Trophoblast cell (in vitro differentiated cells and primary cell): ENCODE results near the gene TACC3.

Source experiments
- DNase-seq, 2 donors: peaks; one replicate each; pipeline ENCODE4 v3.0.0-alpha.2; 2016
- H2AFZ ChIP-seq: 2 replicates; pipeline ENCODE4 v1.6.1; 2013; ENCODE audit warnings: low read length, moderate library complexity, mild to moderate bottlenecking; ENCODE audit not compliant: insufficient read depth, poor library complexity
- H2AK5ac ChIP-seq: 2 replicates; pipeline ENCODE4 v1.6.1; 2013; ENCODE audit warnings: mild to moderate bottlenecking, low read length
- H2BK120ac ChIP-seq: 2 replicates; pipeline ENCODE4 v1.6.1; 2013; ENCODE audit warnings: low read length, mild to moderate bottlenecking, moderate library complexity; ENCODE audit not compliant: insufficient read depth, poor library complexity
- H2BK12ac ChIP-seq: 2 replicates; pipeline ENCODE4 v1.6.1; 2013; ENCODE audit warnings: mild to moderate bottlenecking, low read length, moderate library complexity
- H2BK5ac ChIP-seq: 2 replicates; pipeline ENCODE4 v1.6.1; 2013; ENCODE audit warnings: low read length, low read depth, moderate library complexity, mild to moderate bottlenecking; ENCODE audit not compliant: poor library complexity
- H3K14ac ChIP-seq: 2 replicates; pipeline ENCODE4 v1.6.1; 2013; ENCODE audit warnings: mild to moderate bottlenecking, low read length
- H3K18ac ChIP-seq: 2 replicates; pipeline ENCODE4 v1.6.1; 2013; ENCODE audit warnings: mild to moderate bottlenecking, low read length
- H3K23ac ChIP-seq: 2 replicates; pipeline ENCODE4 v1.6.1; 2013; ENCODE audit warnings: low read length
- H3K27ac ChIP-seq: 2 replicates; pipeline ENCODE4 v1.5.1; 2013; ENCODE audit warnings: low read depth, mild to moderate bottlenecking, inconsistent platforms, low read length, moderate library complexity
- H3K27me3 ChIP-seq: 2 replicates; pipeline ENCODE4 v1.6.1; 2013; ENCODE audit warnings: inconsistent platforms, mild to moderate bottlenecking, low read length, moderate library complexity; ENCODE audit not compliant: insufficient read depth
- H3K36me3 ChIP-seq, 2 experiments: 1 replicate in 1 of 2; 2 replicates in 1 of 2; pipeline ENCODE4 v1.6.1; 2013; ENCODE audit warnings: low read length in 2 of 2, mild to moderate bottlenecking in 2 of 2, moderate library complexity in 1 of 2; ENCODE audit not compliant: insufficient read depth in 2 of 2, control insufficient read depth in 1 of 2
- H3K4ac ChIP-seq: 2 replicates; pipeline ENCODE4 v1.6.1; 2013; ENCODE audit warnings: low read depth, mild to moderate bottlenecking, low read length, moderate library complexity
- H3K4me1 ChIP-seq, 2 experiments: 1 replicate in 1 of 2; 2 replicates in 1 of 2; pipeline ENCODE4 v1.6.1; 2013; ENCODE audit warnings: low read length in 2 of 2, mild to moderate bottlenecking in 2 of 2, moderate library complexity in 1 of 2; ENCODE audit not compliant: insufficient read depth in 2 of 2, control insufficient read depth in 1 of 2
- H3K4me2 ChIP-seq: 2 replicates; pipeline ENCODE4 v1.6.1; 2013; ENCODE audit warnings: inconsistent platforms, mild to moderate bottlenecking, low read length, moderate library complexity
- H3K4me3 ChIP-seq: 2 replicates; pipeline ENCODE4 v1.5.1; 2013; ENCODE audit warnings: mild to moderate bottlenecking, low read depth, low read length, inconsistent platforms
- H3K79me1 ChIP-seq: one replicate; pipeline ENCODE4 v1.6.1; 2013; ENCODE audit warnings: low read length
- H3K79me2 ChIP-seq: 2 replicates; pipeline ENCODE4 v1.6.1; 2013; ENCODE audit warnings: low read length, mild to moderate bottlenecking; ENCODE audit not compliant: control insufficient read depth, insufficient read depth, poor library complexity
- H3K9ac ChIP-seq: 2 replicates; pipeline ENCODE4 v1.6.1; 2013; ENCODE audit warnings: mild to moderate bottlenecking, low read length
- H3K9me3 ChIP-seq: 2 replicates; pipeline ENCODE4 v1.6.1; 2013; ENCODE audit warnings: low read depth, mild to moderate bottlenecking, control low read depth, inconsistent platforms, low read length; ENCODE audit not compliant: insufficient read depth
- H4K12ac ChIP-seq: 2 replicates; pipeline ENCODE4 v1.6.1; 2013; ENCODE audit warnings: low read depth, mild to moderate bottlenecking, low read length, moderate library complexity
- H4K8ac ChIP-seq: 2 replicates; pipeline ENCODE4 v1.6.1; 2013; ENCODE audit warnings: low read depth, mild to moderate bottlenecking, low read length, moderate library complexity
- H4K91ac ChIP-seq: one replicate; pipeline ENCODE4 v1.6.1; 2013; ENCODE audit warnings: low read depth, mild to moderate bottlenecking, low read length, moderate library complexity
- WGBS: extraction: QIAGEN DNeasy Blood & Tissue Kit; methylation state at CpG from one replicate; pipeline ENCODE4 v1.1.7; 2013; ENCODE audit warnings: missing lambda C conversion rate; ENCODE audit not compliant: insufficient read length, insufficient coverage; ENCODE audit errors: extremely low coverage; 5-methylcytosine and 5-hydroxymethylcytosine counted together

TACC3 gene

DNA sequence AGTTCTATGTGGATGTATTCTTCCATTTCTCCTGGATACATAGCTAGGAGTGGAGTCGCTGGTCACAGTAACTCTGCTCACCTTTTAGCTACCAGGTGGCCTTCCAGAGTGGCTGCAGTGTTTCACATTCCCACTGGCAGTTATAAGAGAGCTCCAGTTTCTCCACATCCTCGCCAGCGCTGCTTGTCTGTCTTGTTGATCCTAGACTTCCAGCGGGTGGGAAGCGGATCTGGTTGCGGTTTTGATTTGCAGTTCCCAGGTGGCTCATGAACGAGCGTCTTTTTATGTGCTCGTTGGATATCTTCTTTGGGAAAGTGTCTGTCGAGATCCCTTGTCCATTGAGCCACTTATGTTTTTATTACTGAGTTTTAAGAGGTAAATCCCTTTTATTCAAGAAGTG is 11.6 kb downstream of the TACC3 start:
- Histone ChIP-seq H3K4me3 (no peak overlapping the region), H3K79me2 (no peaks in the 10 kb centered on the region), H2AFZ (no peak overlapping the region), H2AK5ac (no peak overlapping the region), H3K4me1 (peaks cover 0 to 2% of the 10 kb centered on the region in 2 experiments), H2BK5ac (no peak overlapping the region), H3K18ac (no peak overlapping the region), H3K9ac (no peak overlapping the region), H3K79me1 (no peaks in the 10 kb centered on the region), H4K12ac (no peak overlapping the region), H3K23ac (no peak overlapping the region), H2BK12ac (no peak overlapping the region), H3K14ac (no peak overlapping the region), H4K91ac (no peak overlapping the region), H4K8ac (no peak overlapping the region), H3K4me2 (no peak overlapping the region), H3K27ac (no peak overlapping the region), H3K4ac (no peak overlapping the region), H3K9me3 (peaks cover 17% of the 10 kb centered on the region), H3K36me3 (peaks cover 73 to 81% of the 10 kb centered on the region in 2 experiments), H2BK120ac (no peak overlapping the region), H3K27me3 (no peaks in the 10 kb centered on the region)
- no CpG with 5 or more reads among the region's 10 CpGs for WGBS
- no peak for DNase-seq

DNA sequence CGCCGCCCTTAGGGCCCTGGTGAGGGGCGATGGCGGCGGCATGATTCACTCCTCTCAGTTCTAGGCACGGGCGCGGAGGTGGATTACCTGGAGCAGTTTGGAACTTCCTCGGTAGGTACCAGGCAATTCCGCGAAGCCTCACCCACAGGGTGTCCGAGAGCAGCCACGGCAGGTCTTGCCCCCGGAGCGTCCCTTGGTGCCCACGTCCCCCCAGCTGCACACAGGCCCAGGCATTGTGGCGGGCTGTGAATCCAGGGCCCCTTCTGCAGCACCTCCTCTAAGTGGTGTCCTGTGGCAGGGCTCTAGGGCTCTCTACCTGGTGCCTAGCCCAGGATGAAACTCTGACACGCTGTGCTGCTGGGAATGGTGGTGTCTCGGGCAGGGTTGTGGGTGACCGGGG is 13.9 kb downstream of the TACC3 start:
- Histone ChIP-seq H2AK5ac (no peak overlapping the region), H2AFZ (no peak overlapping the region), H2BK12ac (no peak overlapping the region), H3K14ac (no peak overlapping the region), H3K4me3 (no peak overlapping the region), H3K4me2 (no peak overlapping the region), H3K4me1 (no peaks in the 10 kb centered on the region), H2BK5ac (no peak overlapping the region), H4K12ac (no peak overlapping the region), H3K9me3 (peaks cover 25% of the 10 kb centered on the region), H3K79me2 (no peaks in the 10 kb centered on the region), H3K23ac (no peak overlapping the region), H3K18ac (no peak overlapping the region), H3K4ac (no peak overlapping the region), H2BK120ac (no peak overlapping the region), H3K27me3 (no peaks in the 10 kb centered on the region), H3K36me3 (peaks cover 84% of the 10 kb centered on the region in 2 experiments), H3K79me1 (no peaks in the 10 kb centered on the region), H4K8ac (no peak overlapping the region), H4K91ac (no peak overlapping the region), H3K9ac (no peak overlapping the region), H3K27ac (no peak overlapping the region)
- DNase-seq, result no peak
- no CpG with 5 or more reads among the region's 20 CpGs for WGBS

DNA sequence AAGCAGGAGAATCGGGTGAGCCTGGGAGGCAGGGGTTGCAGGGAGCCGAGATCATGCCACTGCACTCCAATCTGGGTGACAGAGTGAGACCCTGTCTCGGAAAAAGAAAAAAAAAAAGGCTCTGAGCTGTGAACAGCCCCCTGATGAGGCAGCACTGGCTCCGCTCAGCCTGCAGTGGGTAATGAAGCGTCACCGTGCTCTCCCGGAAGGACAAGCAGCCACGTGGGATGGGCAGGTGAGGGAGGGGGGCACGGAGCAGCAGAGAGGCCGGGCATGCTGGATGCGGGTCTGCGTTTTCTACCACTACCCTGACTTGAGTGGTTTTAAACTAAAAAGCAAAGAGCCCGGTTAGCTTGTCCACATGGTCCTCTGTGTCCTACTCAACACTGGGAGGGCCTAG is 15.5 kb downstream of the TACC3 start:
- Histone ChIP-seq H3K4me2 (no peak overlapping the region), H2AFZ (no peak overlapping the region), H3K27me3 (no peaks in the 10 kb centered on the region), H3K4me1 (no peaks in the 10 kb centered on the region), H3K9me3 (peaks cover 25% of the 10 kb centered on the region), H3K79me2 (no peaks in the 10 kb centered on the region), H2AK5ac (no peak overlapping the region), H2BK5ac (no peak overlapping the region), H3K4ac (no peak overlapping the region), H3K79me1 (no peaks in the 10 kb centered on the region), H3K36me3 (peaks cover 84 to 86% of the 10 kb centered on the region in 2 experiments), H3K14ac (no peak overlapping the region), H2BK12ac (no peak overlapping the region), H4K8ac (no peak overlapping the region), H3K27ac (no peak overlapping the region), H3K23ac (no peak overlapping the region), H2BK120ac (no peak overlapping the region), H3K18ac (no peak overlapping the region), H3K4me3 (no peak overlapping the region), H3K9ac (no peak overlapping the region), H4K91ac (no peak overlapping the region), H4K12ac (no peak overlapping the region)
- WGBS, result no CpG with 5 or more reads among the region's 13 CpGs
- DNase-seq, result no peak

GRCh38 chr4:1737666-1738065 is 16.3 kb downstream of the TACC3 start:
- Histone ChIP-seq H3K4me1 (no peaks in the 10 kb centered on the region), H4K91ac (no peak overlapping the region), H3K27ac (no peak overlapping the region), H3K14ac (no peak overlapping the region), H3K4me2 (no peak overlapping the region), H3K4ac (no peak overlapping the region), H3K18ac (no peak overlapping the region), H2AFZ (no peak overlapping the region), H3K79me1 (no peaks in the 10 kb centered on the region), H2BK12ac (no peak overlapping the region), H3K9ac (no peak overlapping the region), H3K9me3 (peaks cover 25% of the 10 kb centered on the region), H3K23ac (no peak overlapping the region), H2BK5ac (no peak overlapping the region), H3K36me3 (peaks cover 82 to 88% of the 10 kb centered on the region in 2 experiments), H2AK5ac (no peak overlapping the region), H4K8ac (no peak overlapping the region), H3K79me2 (no peaks in the 10 kb centered on the region), H3K27me3 (no peaks in the 10 kb centered on the region), H2BK120ac (no peak overlapping the region), H3K4me3 (no peak overlapping the region), H4K12ac (no peak overlapping the region)
- DNase-seq, result no peak
- no CpG with 5 or more reads among the region's 15 CpGs for WGBS
